Glutamatergic neuron (in vitro differentiated cells): ENCODE results near the gene USP25. TPM values are rescaled to one million over a fixed set of nuclear protein-coding genes. Genes with fewer than 3 reads are reported as not detected.

Experiments used
- DNase-seq: peaks from one replicate; pipeline ENCODE4 v3.0.0; 2022
- H3K27ac Mint-ChIP-seq: one replicate; pipeline ENCODE4 v1.8.0; 2020; ENCODE audit warnings: mild to moderate bottlenecking, mixed read lengths, inconsistent platforms; ENCODE audit not compliant: unreplicated experiment
- H3K27me3 Mint-ChIP-seq: one replicate; pipeline ENCODE4 v1.8.0; 2020; ENCODE audit warnings: mild to moderate bottlenecking, moderate library complexity, mixed read lengths, inconsistent platforms; ENCODE audit not compliant: unreplicated experiment
- H3K36me3 Mint-ChIP-seq: one replicate; pipeline ENCODE4 v1.8.0; 2020; ENCODE audit warnings: mild to moderate bottlenecking, mixed read lengths, inconsistent platforms; ENCODE audit not compliant: unreplicated experiment
- H3K4me1 Mint-ChIP-seq: one replicate; pipeline ENCODE4 v1.8.0; 2020; ENCODE audit warnings: mild to moderate bottlenecking, low read depth, mixed read lengths, inconsistent platforms; ENCODE audit not compliant: unreplicated experiment
- H3K4me3 Mint-ChIP-seq: one replicate; pipeline ENCODE4 v1.8.0; 2020; ENCODE audit warnings: mild to moderate bottlenecking, mixed read lengths, inconsistent platforms; ENCODE audit not compliant: unreplicated experiment
- H3K9me3 Mint-ChIP-seq: one replicate; pipeline ENCODE4 v1.8.0; 2020; ENCODE audit warnings: mild to moderate bottlenecking, moderate library complexity, mixed read lengths, inconsistent platforms; ENCODE audit not compliant: unreplicated experiment
- CTCF ChIP-seq: fragments of 200-600 bp; sonication (generic); IDR thresholded peaks from one replicate; pipeline ENCODE4 v1.5.0; 2021; ENCODE audit not compliant: partially characterized antibody, unreplicated experiment
- long read RNA-seq: library from polyadenylated mRNA; unstranded; transcript quantifications from one replicate; pipeline ENCODE4 v2.0.0, GENCODE V29; 2020; ENCODE audit not compliant: unreplicated experiment
- total RNA-seq: library from RNA; stranded (reverse); fragmentation: NEBNext Ultra II Directional; extraction: Animal tissue kit (Norgen Biotek cat#: 25700); gene quantifications from one replicate; pipeline ENCODE4 v1.2.1, GENCODE V29; 2021; ENCODE audit not compliant: unreplicated experiment

The USP25 gene
- 16.3 TPM for total RNA-seq
- long read RNA-seq = 0 reads

- peak within 1 kb of the TSS; percentile 84 for H3K27ac Mint-ChIP-seq
- DNase-seq = peak; percentile 87
- H3K4me3 Mint-ChIP-seq = peak within 1 kb of the TSS; percentile 95
- peaks cover 7% of the 10 kb centered on the region for H3K27me3 Mint-ChIP-seq
- peaks cover 1% of the 10 kb centered on the region for H3K4me1 Mint-ChIP-seq
- no peak for TF ChIP-seq CTCF
- peaks cover 8% of the 10 kb centered on the region for H3K9me3 Mint-ChIP-seq
- no peaks in the 10 kb centered on the region for H3K36me3 Mint-ChIP-seq
These were observed at the start of gene USP25 for GRCh38 chr21:15729674-15730483. Gene USP25, plus strand, starts transcription at chr21:15729982. Its CDS starts 412 bp downstream, at chr21:15730394.

- no peaks in the 10 kb centered on the region for H3K4me1 Mint-ChIP-seq
- no peak for TF ChIP-seq CTCF
- H3K36me3 Mint-ChIP-seq = no peaks in the 10 kb centered on the region
- no peaks in the 10 kb centered on the region for H3K9me3 Mint-ChIP-seq
- no peak for DNase-seq
- H3K27ac Mint-ChIP-seq = no peak overlapping the region
- H3K27me3 Mint-ChIP-seq = no peaks in the 10 kb centered on the region
- no peak overlapping the region for H3K4me3 Mint-ChIP-seq
These were observed 47.4 kb upstream of the USP25 start for GRCh38 chr21:15682186-15682895.

GRCh38 chr21:15682977-15683376, 46.8 kb upstream of the USP25 start:
- DNase-seq = no peak
- Mint-ChIP-seq H3K27ac (no peak overlapping the region), H3K36me3 (no peaks in the 10 kb centered on the region), H3K27me3 (no peaks in the 10 kb centered on the region), H3K4me3 (no peak overlapping the region), H3K4me1 (no peaks in the 10 kb centered on the region), H3K9me3 (no peaks in the 10 kb centered on the region)
- TF ChIP-seq CTCF = no peak

- Mint-ChIP-seq H3K27ac (no peak overlapping the region), H3K4me1 (no peaks in the 10 kb centered on the region), H3K4me3 (no peak overlapping the region), H3K27me3 (no peaks in the 10 kb centered on the region), H3K36me3 (no peaks in the 10 kb centered on the region), H3K9me3 (no peaks in the 10 kb centered on the region)
- no peak for TF ChIP-seq CTCF
- no peak for DNase-seq
These were observed 43.3 kb upstream of the USP25 start for GRCh38 chr21:15686506-15686905.

GRCh38 chr21:15687208-15687607, 42.6 kb upstream of the USP25 start:
- H3K4me1 Mint-ChIP-seq = no peaks in the 10 kb centered on the region
- H3K27me3 Mint-ChIP-seq = no peaks in the 10 kb centered on the region
- H3K36me3 Mint-ChIP-seq = no peaks in the 10 kb centered on the region
- TF ChIP-seq CTCF = no peak
- no peak for DNase-seq
- H3K9me3 Mint-ChIP-seq = no peaks in the 10 kb centered on the region
- H3K4me3 Mint-ChIP-seq = no peak overlapping the region
- H3K27ac Mint-ChIP-seq = no peak overlapping the region
